Urothelium cell line (cell line): ENCODE measurements around the gene SMG6.
"Not testable (repeated sequence)": the region's sequence is repeated elsewhere in the genome, so short reads cannot be mapped to it uniquely, and the experiment has no call there.

Experiments
- DNase-seq: peaks from one replicate; pipeline ENCODE4 v3.0.0; 2011; ENCODE audit warnings: low spot score, mixed read lengths
- FAIRE-seq: peaks from 2 replicates; lab custom pipeline; 2011; peaks lifted over from hg19 to GRCh38; lab: Jason Lieb, UNC

The SMG6 gene

GRCh38 chr17:2303204-2304188 lies at the start of gene SMG6, which contains the start of gene SRR:
Gene SMG6, minus strand, starts transcription at chr17:2303785. Its CDS starts 65 bp downstream, at chr17:2303720.
Gene SRR, plus strand, starts transcription at chr17:2303950. Its CDS starts 11,611 bp downstream, at chr17:2315561.
- FAIRE-seq (no peak), DNase-seq (peak; percentile 94)

DNA sequence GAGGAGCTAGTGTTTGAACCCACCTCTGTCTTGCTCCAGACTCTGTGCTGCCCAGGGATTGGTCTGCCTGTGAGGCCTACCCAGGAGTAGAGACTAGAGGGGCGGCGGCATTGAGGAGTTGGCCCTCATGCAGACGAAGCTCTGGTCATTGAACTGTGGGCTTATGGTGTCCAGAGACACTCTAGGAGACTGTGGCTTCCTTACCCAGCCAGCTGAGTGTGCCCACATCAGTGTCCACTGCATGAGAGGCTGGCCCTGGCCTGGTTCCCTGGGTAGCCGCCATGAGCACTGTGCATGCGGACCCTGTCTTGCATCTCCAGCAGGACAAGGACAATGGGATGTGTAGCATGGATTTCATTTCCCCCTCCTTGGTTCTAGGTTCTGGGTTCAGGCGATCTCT lies 47.7 kb upstream of the SMG6 start:
- FAIRE-seq (no peak), DNase-seq (no peak)

GRCh38 chr17:2347805-2348685 lies 44.5 kb upstream of the SMG6 start:
- no peak for FAIRE-seq
- DNase-seq, result peak; percentile 9

- FAIRE-seq (no peak), DNase-seq (no peak)
Measured at GRCh38 chr17:2346475-2346874, 42.9 kb upstream of the SMG6 start.

DNA sequence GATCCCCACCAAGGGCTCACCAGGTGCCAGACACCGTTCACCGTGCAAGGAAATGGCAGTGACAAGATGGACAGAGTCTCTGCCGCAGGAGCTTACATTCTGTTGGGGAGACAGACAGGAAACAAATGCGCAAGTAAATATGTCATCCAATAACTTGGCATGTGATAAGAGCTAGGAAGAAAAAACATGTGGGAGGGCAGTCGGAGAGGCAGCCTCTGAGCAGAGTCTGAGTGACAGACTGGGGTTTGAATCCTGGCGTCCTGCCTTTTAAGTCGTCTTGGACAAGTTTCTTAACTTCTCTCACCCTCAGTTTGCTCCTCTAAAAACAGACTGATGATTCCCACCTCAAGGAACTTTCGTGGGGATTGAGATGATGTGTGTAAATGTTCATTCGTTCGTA lies 40.9 kb upstream of the SMG6 start:
- FAIRE-seq, result no peak
- DNase-seq, result no peak

DNA sequence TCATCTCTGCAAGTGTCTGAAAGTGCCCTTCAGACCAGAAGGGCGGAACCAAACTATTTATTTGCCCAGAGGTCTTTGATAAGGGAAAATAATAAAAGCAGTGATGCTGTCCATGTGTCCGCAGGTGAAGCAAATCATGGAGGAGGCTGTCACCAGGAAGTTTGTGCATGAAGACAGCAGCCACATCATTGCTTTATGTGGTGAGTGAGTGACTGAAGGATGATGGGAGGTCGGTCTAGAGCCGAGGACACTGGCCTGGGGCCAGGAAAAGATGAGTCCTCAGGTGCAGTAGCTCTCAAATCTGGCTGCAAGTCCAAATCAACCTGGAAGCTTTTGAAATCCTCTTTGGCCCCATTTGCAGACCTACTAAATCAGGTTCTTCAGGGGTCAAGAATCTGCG lies 39.8 kb upstream of the SMG6 start:
- DNase-seq (no peak), FAIRE-seq (no peak)

DNA sequence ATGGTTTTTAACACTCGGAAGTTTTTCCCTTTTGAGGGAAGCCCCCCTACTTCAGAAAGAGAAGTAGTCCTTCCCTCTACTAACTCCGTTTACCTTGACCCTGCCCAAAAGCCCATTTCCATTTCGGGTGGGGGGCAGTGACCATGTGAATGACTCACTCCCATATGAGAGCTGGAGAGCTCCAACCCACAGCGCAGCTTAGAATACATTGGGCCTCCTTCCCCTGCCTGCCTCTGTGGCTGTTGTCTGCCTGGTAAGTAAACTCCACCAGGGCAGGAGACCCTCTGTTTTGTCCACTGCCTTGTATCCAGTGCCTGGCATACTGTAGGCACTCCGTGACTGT lies 34.7 kb upstream of the SMG6 start:
- DNase-seq (peak; percentile 10), FAIRE-seq (no peak)

- DNase-seq (peak; percentile 69), FAIRE-seq (no peak)
Measured at GRCh38 chr17:2337544-2338314, 34.1 kb upstream of the SMG6 start.

- FAIRE-seq (no peak), DNase-seq (peak; percentile 71)
Measured at GRCh38 chr17:2336852-2337543, 33.4 kb upstream of the SMG6 start, which contains the start of gene SGSM2. Gene SGSM2, plus strand, starts transcription at chr17:2337501. Its CDS starts 188 bp downstream, at chr17:2337689.

DNA sequence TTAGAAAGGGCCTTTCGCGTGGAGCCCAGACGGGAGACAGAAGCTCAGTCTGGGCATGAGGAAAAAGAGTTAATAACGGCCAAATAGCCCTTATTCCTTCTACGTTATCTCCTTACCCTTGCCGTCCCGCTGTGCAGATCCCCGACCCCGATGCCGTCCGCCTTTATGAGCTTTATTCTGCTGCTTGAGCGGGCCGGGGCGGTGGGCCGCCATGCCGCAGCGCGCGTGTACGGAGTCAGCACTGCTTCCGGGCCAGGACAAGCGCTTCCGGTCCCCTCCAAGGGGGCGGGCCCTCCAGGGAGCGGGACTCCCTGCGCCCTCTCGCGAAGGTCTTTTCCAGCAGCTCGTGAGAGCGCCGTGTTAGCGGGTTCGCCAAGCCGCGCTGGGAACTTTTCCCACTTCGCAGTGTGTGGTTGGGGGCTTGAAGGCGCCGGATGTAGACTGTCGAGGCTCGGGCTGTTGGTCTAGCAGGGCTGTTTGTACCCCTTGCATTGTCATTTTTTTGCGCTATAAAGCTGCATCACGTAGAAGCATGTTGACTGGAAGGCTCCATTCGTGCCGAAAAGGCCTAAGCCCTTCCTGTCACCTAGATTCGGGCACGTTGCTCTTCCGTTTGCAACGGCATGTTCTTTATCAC lies 32.7 kb upstream of the SMG6 start, which contains the start of gene TSR1:
Gene TSR1 (minus strand): TSS at position 243 of the 637 bp plus-strand sequence. CDS start 30 bp downstream, at position 213.
- peak; percentile 94 for DNase-seq
- no peak for FAIRE-seq

- FAIRE-seq (no peak), DNase-seq (peak; percentile 9)
Measured at GRCh38 chr17:2335726-2336214, 32.2 kb upstream of the SMG6 start.

GRCh38 chr17:2331303-2331702 lies 27.7 kb upstream of the SMG6 start:
- DNase-seq (no peak), FAIRE-seq (no peak)

GRCh38 chr17:2323629-2324314 lies 20.2 kb upstream of the SMG6 start:
- FAIRE-seq, result no peak
- DNase-seq, result no peak

DNA sequence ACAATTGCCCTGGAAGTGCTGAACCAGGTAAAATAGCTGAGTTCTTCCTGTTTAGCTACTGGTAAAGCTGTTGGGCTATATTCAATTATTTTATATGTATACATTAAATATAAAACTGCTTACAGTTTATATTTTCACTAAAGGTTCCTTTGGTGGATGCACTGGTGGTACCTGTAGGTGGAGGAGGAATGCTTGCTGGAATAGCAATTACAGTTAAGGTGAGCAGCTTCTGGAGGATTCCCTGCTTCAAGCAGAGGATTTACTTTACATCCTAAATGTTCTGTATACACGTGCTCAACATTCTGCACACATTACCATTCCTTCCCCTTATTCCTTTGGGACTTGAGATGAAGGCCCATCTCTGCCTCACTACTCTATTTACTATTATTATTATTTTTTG lies 17.8 kb upstream of the SMG6 start:
- FAIRE-seq, result no peak
- no peak for DNase-seq

DNA sequence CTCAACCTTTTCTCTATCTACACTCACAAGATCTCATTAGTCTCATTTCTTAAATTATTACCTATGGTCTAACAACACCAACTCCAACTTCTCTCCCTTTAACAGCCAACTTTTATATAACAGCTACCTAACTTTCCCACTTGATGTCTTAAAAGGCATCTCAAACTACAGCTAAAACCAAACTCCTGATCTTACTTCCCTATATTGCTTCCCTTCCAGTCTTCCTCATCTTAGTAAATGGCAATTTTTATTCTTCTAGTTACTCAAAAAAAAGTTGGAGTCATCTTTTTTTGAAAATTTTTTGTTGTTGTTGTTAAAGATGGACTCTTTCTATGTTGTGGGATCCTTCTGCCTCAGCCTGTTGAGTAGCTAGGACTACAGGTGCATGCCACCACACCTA lies 15.5 kb upstream of the SMG6 start:
- FAIRE-seq (no peak), DNase-seq (no peak)

GRCh38 chr17:2317796-2318195 lies 14.2 kb upstream of the SMG6 start:
- FAIRE-seq (no peak), DNase-seq (no peak)

- FAIRE-seq, DNase-seq: not testable (repeated sequence)
Measured at GRCh38 chr17:2316916-2317205, 13.3 kb upstream of the SMG6 start.

- DNase-seq (no peak), FAIRE-seq (no peak)
Measured at GRCh38 chr17:2312736-2313135, 9.2 kb upstream of the SMG6 start.
